WTC11 (cell line): Measurements from ENCODE around the gene MYO5B. TPM values are rescaled to one million over a fixed set of nuclear protein-coding genes. Genes with fewer than 3 reads are reported as not detected.
"Not testable (repeated sequence)": the region's sequence is repeated elsewhere in the genome, so short reads cannot be mapped to it uniquely, and the experiment has no call there.

Experiments used
- ATAC-seq: fragments of 200-7000 bp; cut with Tn5 transposase; 2 replicates; pipeline ENCODE4 v1.10.0; 2021; ENCODE audit warnings: mild to moderate bottlenecking, moderate library complexity
- CTCF ChIA-PET: fragments of 300-600 bp; sonication (Branson Sonifier 250); formaldehyde crosslinking; loops from one replicate; lab custom pipeline; 2021; ENCODE audit warnings: antibody characterized with exemption; lab: Charles Lee
- POLR2A ChIA-PET: fragments of 350-600 bp; sonication (Branson Sonifier 250); formaldehyde crosslinking; loops from one replicate; lab custom pipeline; 2021; ENCODE audit warnings: antibody characterized with exemption; lab: Charles Lee
- DNase-seq: peaks from one replicate; pipeline ENCODE4 v3.0.0; 2021; ENCODE audit warnings: low spot score
- H3K27ac Mint-ChIP-seq: 2 replicates; pipeline ENCODE4 v1.8.0; 2021; ENCODE audit warnings: mixed read lengths
- H3K27me3 Mint-ChIP-seq: 2 replicates; pipeline ENCODE4 v1.8.0; 2021; ENCODE audit warnings: low read depth, mild to moderate bottlenecking, moderate library complexity, mixed read lengths
- H3K36me3 Mint-ChIP-seq: 2 replicates; pipeline ENCODE4 v1.8.0; 2021; ENCODE audit warnings: mixed read lengths
- H3K4me1 Mint-ChIP-seq: 2 replicates; pipeline ENCODE4 v1.8.0; 2022; ENCODE audit warnings: mixed read lengths
- H3K4me3 Mint-ChIP-seq: 2 replicates; pipeline ENCODE4 v1.8.0; 2021; ENCODE audit warnings: mild to moderate bottlenecking, moderate library complexity, mixed read lengths
- H3K9me3 Mint-ChIP-seq: 2 replicates; pipeline ENCODE4 v1.8.0; 2021; ENCODE audit warnings: mixed read lengths
- ARID4B ChIP-seq: sonication (generic); formaldehyde crosslinking; IDR thresholded peaks from 2 replicates; pipeline ENCODE4 v1.8.0; 2023; ENCODE audit warnings: missing genetic modification reagents, mild to moderate bottlenecking, borderline replicate concordance
- FOXP1 ChIP-seq: sonication (generic); formaldehyde crosslinking; IDR thresholded peaks from 2 replicates; pipeline ENCODE4 v1.8.0; 2022; ENCODE audit warnings: missing genetic modification reagents, mild to moderate bottlenecking, moderate library complexity, borderline replicate concordance
- GABPB1 ChIP-seq: sonication (generic); formaldehyde crosslinking; IDR thresholded peaks from 2 replicates; pipeline ENCODE4 v1.8.1; 2023; ENCODE audit warnings: mild to moderate bottlenecking, missing genetic modification reagents
- GTF2I ChIP-seq: fragments of 250-450 bp; sonication (Bioruptor Pico); conservative IDR thresholded peaks from 2 replicates; pipeline ENCODE4 v1.4.0; 2021; ENCODE audit warnings: mild to moderate bottlenecking
- NFE2L1 ChIP-seq: sonication (generic); formaldehyde crosslinking; IDR thresholded peaks from 2 replicates; pipeline ENCODE4 v1.8.1; 2023; ENCODE audit warnings: missing genetic modification reagents
- RELA ChIP-seq: sonication (generic); formaldehyde crosslinking; IDR thresholded peaks from 2 replicates; pipeline ENCODE4 v1.8.1; 2022; ENCODE audit warnings: missing genetic modification reagents, mild to moderate bottlenecking, borderline replicate concordance
- RORB ChIP-seq: fragments of 250-450 bp; sonication (Bioruptor Pico); IDR thresholded peaks from 2 replicates; pipeline ENCODE4 v1.9.0; 2021; ENCODE audit warnings: mild to moderate bottlenecking
- ZBTB21 ChIP-seq: sonication (generic); formaldehyde crosslinking; IDR thresholded peaks from 2 replicates; pipeline ENCODE4 v1.8.1; 2023; ENCODE audit warnings: mild to moderate bottlenecking, missing genetic modification reagents, borderline replicate concordance
- ZNF121 ChIP-seq: sonication (generic); formaldehyde crosslinking; IDR thresholded peaks from 2 replicates; pipeline ENCODE4 v1.8.0; 2023; ENCODE audit warnings: missing genetic modification reagents
- ZNF219 ChIP-seq: sonication (generic); formaldehyde crosslinking; IDR thresholded peaks from 2 replicates; pipeline ENCODE4 v1.8.0; 2023; ENCODE audit warnings: missing genetic modification reagents, mild to moderate bottlenecking, borderline replicate concordance
- total RNA-seq: library from RNA; stranded (reverse); gene quantifications from 3 replicates; pipeline ENCODE4 v1.2.3, GENCODE V29; 2021
- TF ChIP-seq, protein P1 (sequence below): fragments of 250-450 bp; sonication (Bioruptor Pico); IDR thresholded peaks from 2 replicates; pipeline ENCODE4 v1.9.0; 2021; ENCODE audit warnings: moderate library complexity, mild to moderate bottlenecking, inconsistent platforms, borderline replicate concordance
- TF ChIP-seq, protein P2 (sequence below): sonication (generic); formaldehyde crosslinking; IDR thresholded peaks from 2 replicates; pipeline ENCODE4 v1.8.1; 2022; ENCODE audit warnings: mild to moderate bottlenecking, missing genetic modification reagents, moderate library complexity, borderline replicate concordance

MYO5B gene
- total RNA-seq, 1 experiment from 2014 or later, result 8.7 TPM

DNA sequence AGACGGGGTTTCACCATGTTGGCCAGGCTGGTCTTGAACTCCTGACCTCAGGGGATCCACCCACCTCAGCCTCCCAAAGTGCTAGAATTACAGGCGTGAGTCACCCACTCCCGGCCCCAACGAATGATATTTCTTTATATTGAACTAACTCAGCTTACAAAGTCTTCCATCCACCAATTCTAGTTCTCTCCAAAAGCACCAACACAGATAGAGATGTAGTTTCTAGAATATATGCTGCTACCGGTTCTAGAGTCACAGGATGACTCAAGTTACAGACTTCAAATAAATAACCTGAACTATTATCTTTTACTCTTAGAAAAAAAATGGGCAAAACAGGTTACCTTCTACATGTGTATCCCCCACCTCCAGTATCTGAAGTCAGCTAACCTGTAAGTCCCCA is 390.9 kb downstream of the MYO5B start:
- H3K27ac Mint-ChIP-seq, result no peak overlapping the region
- 0 out of 2 replicates have a peak, but pooled peaks cover 2% of the 10 kb centered on the region for H3K4me1 Mint-ChIP-seq
- peaks cover 27% of the 10 kb centered on the region for H3K9me3 Mint-ChIP-seq
- DNase-seq (no peak), ATAC-seq (no peak)
- H3K36me3 Mint-ChIP-seq, result peaks cover 58% of the 10 kb centered on the region
- H3K4me3 Mint-ChIP-seq, result no peak overlapping the region
- no peaks in the 10 kb centered on the region for H3K27me3 Mint-ChIP-seq
- ChIA-PET POLR2A (no interaction called here), CTCF (no interaction called here)
- TF ChIP-seq ZBTB21, result no peak
- no peak for TF ChIP-seq RELA (CRISPR knock-in tag)
- TF ChIP-seq NFE2L1 (CRISPR knock-in tag), result no peak
- TF ChIP-seq FOXP1 (CRISPR knock-in tag), result no peak
- TF ChIP-seq ARID4B (CRISPR knock-in tag), result no peak

GRCh38 chr18:49802623-49803022 is 392.3 kb downstream of the MYO5B start:
- Mint-ChIP-seq H3K27me3 (no peaks in the 10 kb centered on the region), H3K27ac (no peak overlapping the region), H3K4me1 (peaks cover 9% of the 10 kb centered on the region), H3K36me3 (peaks cover 56% of the 10 kb centered on the region), H3K4me3 (no peak overlapping the region), H3K9me3 (peaks cover 19% of the 10 kb centered on the region)
- POLR2A ChIA-PET, result no interaction called here
- no peak for ATAC-seq
- DNase-seq, result no peak
- CTCF ChIA-PET, result no interaction called here
- TF ChIP-seq ZNF219 (no peak), ZNF121 (CRISPR knock-in tag) (no peak), RORB (no peak), GABPB1 (CRISPR knock-in tag) (no peak), GTF2I (no peak)
- TF ChIP-seq, protein P1, sequence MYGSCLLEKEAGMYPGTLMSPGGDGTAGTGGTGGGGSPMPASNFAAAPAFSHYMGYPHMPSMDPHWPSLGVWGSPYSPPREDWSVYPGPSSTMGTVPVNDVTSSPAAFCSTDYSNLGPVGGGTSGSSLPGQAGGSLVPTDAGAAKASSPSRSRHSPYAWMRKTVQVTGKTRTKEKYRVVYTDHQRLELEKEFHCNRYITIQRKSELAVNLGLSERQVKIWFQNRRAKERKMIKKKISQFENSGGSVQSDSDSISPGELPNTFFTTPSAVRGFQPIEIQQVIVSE (CRISPR knock-in tag), result no peak
- TF ChIP-seq, protein P2, sequence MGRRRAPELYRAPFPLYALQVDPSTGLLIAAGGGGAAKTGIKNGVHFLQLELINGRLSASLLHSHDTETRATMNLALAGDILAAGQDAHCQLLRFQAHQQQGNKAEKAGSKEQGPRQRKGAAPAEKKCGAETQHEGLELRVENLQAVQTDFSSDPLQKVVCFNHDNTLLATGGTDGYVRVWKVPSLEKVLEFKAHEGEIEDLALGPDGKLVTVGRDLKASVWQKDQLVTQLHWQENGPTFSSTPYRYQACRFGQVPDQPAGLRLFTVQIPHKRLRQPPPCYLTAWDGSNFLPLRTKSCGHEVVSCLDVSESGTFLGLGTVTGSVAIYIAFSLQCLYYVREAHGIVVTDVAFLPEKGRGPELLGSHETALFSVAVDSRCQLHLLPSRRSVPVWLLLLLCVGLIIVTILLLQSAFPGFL (CRISPR knock-in tag), result no peak

GRCh38 chr18:49800491-49800890 is 394.5 kb downstream of the MYO5B start:
- DNase-seq, H3K4me3 Mint-ChIP-seq, POLR2A ChIA-PET, CTCF ChIA-PET, H3K27me3 Mint-ChIP-seq, H3K4me1 Mint-ChIP-seq, ATAC-seq, H3K27ac Mint-ChIP-seq: not testable (repeated sequence)
- peaks cover 66% of the 10 kb centered on the region for H3K36me3 Mint-ChIP-seq
- peaks cover 19% of the 10 kb centered on the region; the same call in 1 of the 2 replicates for H3K9me3 Mint-ChIP-seq

DNA sequence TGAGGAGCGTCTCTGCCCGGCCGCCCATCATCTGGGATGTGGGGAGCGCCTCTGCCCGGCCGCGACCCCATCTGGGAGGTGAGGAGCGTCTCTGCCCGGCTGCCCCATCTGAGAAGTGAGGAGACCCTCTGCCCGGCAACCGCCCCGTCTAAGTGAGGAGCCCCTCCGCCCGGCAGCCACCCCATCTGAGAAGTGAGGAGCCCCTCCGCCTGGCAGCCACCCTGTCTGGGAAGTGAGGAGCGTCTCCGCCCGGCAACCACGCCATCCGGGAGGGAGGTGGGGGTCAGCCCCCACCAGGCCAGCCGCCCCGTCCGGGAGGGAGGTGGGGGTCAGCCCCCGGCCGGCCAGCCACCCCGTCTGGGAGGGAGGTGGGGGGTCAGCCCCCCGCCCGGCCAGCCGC is 395.1 kb downstream of the MYO5B start:
- H3K27ac Mint-ChIP-seq, H3K4me3 Mint-ChIP-seq, CTCF ChIA-PET, ATAC-seq, POLR2A ChIA-PET, H3K27me3 Mint-ChIP-seq, H3K4me1 Mint-ChIP-seq, DNase-seq: not testable (repeated sequence)
- Mint-ChIP-seq H3K36me3 (peaks cover 73% of the 10 kb centered on the region), H3K9me3 (peaks cover 19% of the 10 kb centered on the region; the same call in 1 of the 2 replicates)
